Central memory CD4-positive, alpha-beta T cell (primary cell): ENCODE data around the gene IL17RE.
"Not testable (repeated sequence)": the region's sequence is repeated elsewhere in the genome, so short reads cannot be mapped to it uniquely, and the experiment has no call there.

Experiments used
- DNase-seq: peaks from one replicate; pipeline ENCODE4 v3.0.0; 2022
- total RNA-seq, 3 experiments: gene quantifications; one replicate each; lab custom pipeline; 2026; lab: John Stamatoyannopoulos, UW

IL17RE gene
- 0.44 to 0.96 (median 0.81) reads per million in 3 experiments for total RNA-seq

GRCh38 chr3:9902372-9903237 is at the start of gene IL17RE:
TSS of gene IL17RE (plus strand) at chr3:9902848. CDS start at chr3:9902933, 85 bp downstream.
- DNase-seq = no peak

GRCh38 chr3:9854291-9854940 is 48.2 kb upstream of the IL17RE start:
- not testable (repeated sequence) for DNase-seq

- no peak for DNase-seq
These were observed 47.1 kb upstream of the IL17RE start for GRCh38 chr3:9855594-9855993.

- no peak for DNase-seq
These were observed 43.1 kb upstream of the IL17RE start for GRCh38 chr3:9859530-9860025.

- DNase-seq = no peak
These were observed 41.4 kb upstream of the IL17RE start for GRCh38 chr3:9861201-9861600.

GRCh38 chr3:9861626-9862130 is 41.0 kb upstream of the IL17RE start:
- no peak for DNase-seq

- DNase-seq = peak; percentile 14
These were observed 40.1 kb upstream of the IL17RE start for GRCh38 chr3:9862391-9863057.

GRCh38 chr3:9863058-9863772 is 39.4 kb upstream of the IL17RE start:
- DNase-seq = no peak

- DNase-seq = no peak
These were observed 38.3 kb upstream of the IL17RE start for GRCh38 chr3:9864200-9864927.

GRCh38 chr3:9865125-9865637 is 37.5 kb upstream of the IL17RE start:
- DNase-seq = not testable (repeated sequence)

GRCh38 chr3:9866639-9867038 is 36.0 kb upstream of the IL17RE start:
- DNase-seq = no peak

GRCh38 chr3:9867106-9867505 is 35.5 kb upstream of the IL17RE start:
- no peak for DNase-seq

- DNase-seq = no peak
These were observed 32.7 kb upstream of the IL17RE start for GRCh38 chr3:9869955-9870354.

- no peak for DNase-seq
These were observed 31.7 kb upstream of the IL17RE start for GRCh38 chr3:9870978-9871377.

GRCh38 chr3:9872067-9872466 is 30.6 kb upstream of the IL17RE start:
- DNase-seq = not testable (repeated sequence)

- no peak for DNase-seq
These were observed 27.2 kb upstream of the IL17RE start for GRCh38 chr3:9875448-9875847.

GRCh38 chr3:9876255-9876654 is 26.4 kb upstream of the IL17RE start:
- DNase-seq = not testable (repeated sequence)

GRCh38 chr3:9876991-9877390 is 25.7 kb upstream of the IL17RE start:
- DNase-seq = no peak

GRCh38 chr3:9878700-9879099 is 23.9 kb upstream of the IL17RE start:
- DNase-seq = no peak

- DNase-seq = no peak
These were observed 22.7 kb upstream of the IL17RE start, which contains the start of gene CIDEC for GRCh38 chr3:9879830-9880549. TSS of gene CIDEC (minus strand) at chr3:9880253. CDS start at chr3:9878486, 1,767 bp downstream.

- DNase-seq = no peak
These were observed 21.2 kb upstream of the IL17RE start for GRCh38 chr3:9881441-9881840.
